ENCODE measurements around the gene CACNA1G. TPM values are rescaled to one million over a fixed set of nuclear protein-coding genes. Genes with fewer than 3 reads are reported as not detected.

Gene CACNA1G
- total and polyA plus RNA-seq, 2 donors from 2014 or later = 0.06 TPM; not detected in 1

DNA sequence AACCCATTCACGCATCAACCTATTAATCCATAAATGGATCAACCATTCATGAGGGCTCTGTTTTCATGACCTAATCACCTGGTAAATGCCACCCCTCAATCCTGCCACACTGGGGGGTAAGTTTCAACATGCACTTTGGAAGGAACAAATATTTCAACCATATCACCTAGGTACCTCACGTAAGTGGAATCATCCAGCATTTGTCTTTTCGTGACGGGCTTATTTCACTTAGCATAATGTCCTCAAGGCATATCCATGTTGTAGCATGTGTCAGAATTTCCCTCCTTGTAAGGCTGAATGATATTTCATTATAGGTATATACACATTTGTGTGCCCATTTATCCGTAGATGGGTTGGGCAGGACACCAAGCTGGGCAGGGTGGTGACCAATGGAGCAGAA is 111.6 kb downstream of the CACNA1G start:
- TF ChIP-seq, protein P1, sequence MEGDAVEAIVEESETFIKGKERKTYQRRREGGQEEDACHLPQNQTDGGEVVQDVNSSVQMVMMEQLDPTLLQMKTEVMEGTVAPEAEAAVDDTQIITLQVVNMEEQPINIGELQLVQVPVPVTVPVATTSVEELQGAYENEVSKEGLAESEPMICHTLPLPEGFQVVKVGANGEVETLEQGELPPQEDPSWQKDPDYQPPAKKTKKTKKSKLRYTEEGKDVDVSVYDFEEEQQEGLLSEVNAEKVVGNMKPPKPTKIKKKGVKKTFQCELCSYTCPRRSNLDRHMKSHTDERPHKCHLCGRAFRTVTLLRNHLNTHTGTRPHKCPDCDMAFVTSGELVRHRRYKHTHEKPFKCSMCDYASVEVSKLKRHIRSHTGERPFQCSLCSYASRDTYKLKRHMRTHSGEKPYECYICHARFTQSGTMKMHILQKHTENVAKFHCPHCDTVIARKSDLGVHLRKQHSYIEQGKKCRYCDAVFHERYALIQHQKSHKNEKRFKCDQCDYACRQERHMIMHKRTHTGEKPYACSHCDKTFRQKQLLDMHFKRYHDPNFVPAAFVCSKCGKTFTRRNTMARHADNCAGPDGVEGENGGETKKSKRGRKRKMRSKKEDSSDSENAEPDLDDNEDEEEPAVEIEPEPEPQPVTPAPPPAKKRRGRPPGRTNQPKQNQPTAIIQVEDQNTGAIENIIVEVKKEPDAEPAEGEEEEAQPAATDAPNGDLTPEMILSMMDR (IDR thresholded peaks at IDR 0.05; ENCODE audit: borderline replicate concordance, extremely low read depth, insufficient read depth) = no peak
- no peak overlapping the region for H3K9ac ChIP-seq (ENCODE audit: low read length in 3 of 3)
- H3K36me3 ChIP-seq (ENCODE audit: control insufficient read depth in 2 of 3, insufficient read depth in 3 of 3, low read length in 3 of 3) = no peaks in the 10 kb centered on the region
- H3K27ac ChIP-seq (ENCODE audit: low read depth in 2 of 2, low read length in 2 of 2) = no peak overlapping the region
- H3K9me3 ChIP-seq (ENCODE audit: control insufficient read depth in 2 of 3, insufficient read depth in 1 of 3, low read length in 3 of 3) = no peaks in the 10 kb centered on the region
- DNase-seq = peak in 1 of 5 donors; percentile 12
- H3K27me3 ChIP-seq (ENCODE audit: control insufficient read depth, insufficient read depth, low read length) = no peaks in the 10 kb centered on the region
- no peak for FAIRE-seq
- no peak overlapping the region for H3K4me3 ChIP-seq (ENCODE audit: low read length in 3 of 3)
- H3K4me1 ChIP-seq (ENCODE audit: control insufficient read depth in 2 of 3, insufficient read depth in 2 of 3, low read depth in 1 of 3, low read length in 3 of 3) = peaks cover 0 to 7% (median 4%) of the 10 kb centered on the region in 3 donors
- intact Hi-C loops (cut with DNase I) = loop anchor here (10.0 kb wide), 1 partner anchor 117 kb away; no protein-coding TSS in a partner anchor

DNA sequence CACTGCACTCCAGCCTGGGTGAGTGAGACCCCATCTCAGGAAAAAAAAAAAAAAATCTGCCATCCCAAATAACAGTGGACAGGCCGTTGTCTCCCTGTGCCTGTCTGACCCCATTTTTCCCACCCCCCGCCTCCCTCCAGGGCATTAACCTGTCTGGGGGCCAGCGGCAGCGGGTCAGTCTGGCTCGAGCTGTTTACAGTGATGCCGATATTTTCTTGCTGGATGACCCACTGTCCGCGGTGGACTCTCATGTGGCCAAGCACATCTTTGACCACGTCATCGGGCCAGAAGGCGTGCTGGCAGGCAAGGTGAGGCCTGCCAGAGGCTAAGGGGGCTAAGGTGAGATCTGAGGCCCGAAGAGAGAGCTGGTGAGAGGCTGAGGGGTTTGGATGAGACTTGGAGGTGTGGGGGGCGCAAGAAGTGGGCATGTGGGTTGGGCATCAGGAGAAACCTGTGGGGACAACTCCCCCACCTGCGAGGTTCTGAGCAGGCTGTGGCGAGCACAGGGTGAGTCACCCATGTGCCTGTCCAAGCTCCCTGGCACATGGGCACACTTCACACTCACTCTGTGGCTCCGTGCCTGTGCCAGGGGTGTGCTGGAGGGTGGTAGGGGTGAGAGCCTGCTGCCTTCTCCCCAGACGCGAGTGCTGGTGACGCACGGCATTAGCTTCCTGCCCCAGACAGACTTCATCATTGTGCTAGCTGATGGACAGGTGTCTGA is 112.5 kb downstream of the CACNA1G start:
- no peaks in the 10 kb centered on the region for H3K27me3 ChIP-seq (ENCODE audit: control insufficient read depth, insufficient read depth, low read length)
- no peaks in the 10 kb centered on the region for H3K36me3 ChIP-seq (ENCODE audit: control insufficient read depth in 2 of 3, insufficient read depth in 3 of 3, low read length in 3 of 3)
- H3K4me3 ChIP-seq (ENCODE audit: low read length in 3 of 3) = no peak overlapping the region
- no peaks in the 10 kb centered on the region for H3K4me1 ChIP-seq (ENCODE audit: control insufficient read depth in 2 of 3, insufficient read depth in 2 of 3, low read depth in 1 of 3, low read length in 3 of 3)
- no peaks in the 10 kb centered on the region for H3K9me3 ChIP-seq (ENCODE audit: control insufficient read depth in 2 of 3, insufficient read depth in 1 of 3, low read length in 3 of 3)
- DNase-seq (peak in 2 of 5 donors; percentile 30 to 56), FAIRE-seq (no peak)
- intact Hi-C loops (cut with DNase I) = loop anchor here (10.0 kb wide), 1 partner anchor 118 kb away; no protein-coding TSS in a partner anchor
- H3K27ac ChIP-seq (ENCODE audit: low read depth in 2 of 2, low read length in 2 of 2) = no peak overlapping the region
- TF ChIP-seq, protein P1 (IDR thresholded peaks at IDR 0.05; ENCODE audit: borderline replicate concordance, extremely low read depth, insufficient read depth) = no peak
- no peak overlapping the region for H3K9ac ChIP-seq (ENCODE audit: low read length in 3 of 3)

DNA sequence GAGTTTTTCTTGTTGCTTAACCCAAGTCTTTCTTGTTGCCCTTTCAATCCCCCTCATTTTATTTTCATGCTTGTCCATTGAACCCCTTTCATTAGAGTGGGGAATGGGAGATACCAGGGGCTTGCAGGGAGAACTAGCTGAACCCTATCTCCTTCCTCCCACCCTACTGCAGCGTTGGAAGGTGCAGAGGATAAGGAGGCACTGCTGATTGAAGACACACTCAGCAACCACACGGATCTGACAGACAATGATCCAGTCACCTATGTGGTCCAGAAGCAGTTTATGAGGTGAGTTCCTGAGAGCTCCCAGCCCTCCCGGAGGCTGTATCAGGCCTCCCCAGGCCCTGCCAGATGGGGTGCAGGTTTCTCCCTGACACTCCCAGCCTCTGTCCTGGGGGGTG is 114.7 kb downstream of the CACNA1G start:
- H3K36me3 ChIP-seq (ENCODE audit: control insufficient read depth in 2 of 3, insufficient read depth in 3 of 3, low read length in 3 of 3) = no peaks in the 10 kb centered on the region
- FAIRE-seq (no peak), DNase-seq (no peak)
- intact Hi-C loops (cut with DNase I) = loop anchor here (10.0 kb wide), 1 partner anchor 120 kb away; no protein-coding TSS in a partner anchor
- no peak overlapping the region for H3K9ac ChIP-seq (ENCODE audit: low read length in 3 of 3)
- no peaks in the 10 kb centered on the region for H3K4me1 ChIP-seq (ENCODE audit: control insufficient read depth in 2 of 3, insufficient read depth in 2 of 3, low read depth in 1 of 3, low read length in 3 of 3)
- no peaks in the 10 kb centered on the region for H3K27me3 ChIP-seq (ENCODE audit: control insufficient read depth, insufficient read depth, low read length)
- H3K9me3 ChIP-seq (ENCODE audit: control insufficient read depth in 2 of 3, insufficient read depth in 1 of 3, low read length in 3 of 3) = no peaks in the 10 kb centered on the region
- TF ChIP-seq, protein P1 (IDR thresholded peaks at IDR 0.05; ENCODE audit: borderline replicate concordance, extremely low read depth, insufficient read depth) = no peak
- no peak overlapping the region for H3K4me3 ChIP-seq (ENCODE audit: low read length in 3 of 3)
- H3K27ac ChIP-seq (ENCODE audit: low read depth in 2 of 2, low read length in 2 of 2) = no peak overlapping the region

All from kidney (tissue), 14 donors.